GM06990 (cell line): ENCODE measurements around the gene MPP2.

Experiments
- DNase-seq: peaks from one replicate; pipeline ENCODE4 v3.0.0-alpha.2; 2011; ENCODE audit not compliant: insufficient read length; ENCODE audit errors: extremely low read depth
- H3K27me3 ChIP-seq: replicated peaks from 2 replicates; pipeline ENCODE4 v1.6.0; 2011; ENCODE audit warnings: low read length; ENCODE audit not compliant: control insufficient read depth, insufficient read depth
- H3K36me3 ChIP-seq: 2 replicates; pipeline ENCODE4 v1.5.1; 2011; ENCODE audit warnings: low read length; ENCODE audit not compliant: control insufficient read depth, insufficient read depth
- H3K4me3 ChIP-seq: replicated peaks from 2 replicates; pipeline ENCODE4 v1.5.1; 2011; ENCODE audit warnings: low read depth, mild to moderate bottlenecking, control low read depth, low read length
- CTCF ChIP-seq: IDR thresholded peaks from 2 replicates; pipeline ENCODE4 v1.5.1; 2011; ENCODE audit warnings: low read length, control low read depth, mild to moderate bottlenecking, inconsistent platforms; ENCODE audit not compliant: insufficient read depth, poor library complexity, severe bottlenecking

MPP2 gene

GRCh38 chr17:43827596-43827995, 79.7 kb downstream of the MPP2 start:
- no peak overlapping the region for H3K4me3 ChIP-seq
- peaks cover 2% of the 10 kb centered on the region for H3K27me3 ChIP-seq
- DNase-seq = no peak
- TF ChIP-seq CTCF = no peak
- H3K36me3 ChIP-seq = no peaks in the 10 kb centered on the region

- H3K27me3 ChIP-seq = no peaks in the 10 kb centered on the region; the same call in none of the 2 replicates
- no peaks in the 10 kb centered on the region for H3K36me3 ChIP-seq
- H3K4me3 ChIP-seq = no peak overlapping the region
- no peak for TF ChIP-seq CTCF
- no peak for DNase-seq
These were observed 81.1 kb downstream of the MPP2 start for GRCh38 chr17:43826206-43826605.

- no peaks in the 10 kb centered on the region for H3K36me3 ChIP-seq
- TF ChIP-seq CTCF = no peak
- no peaks in the 10 kb centered on the region; the same call in none of the 2 replicates for H3K27me3 ChIP-seq
- no peak for DNase-seq
- H3K4me3 ChIP-seq = no peak overlapping the region
These were observed 81.8 kb downstream of the MPP2 start for GRCh38 chr17:43825567-43825966.
